ENCODE data around the gene PINLYP. TPM values are rescaled to one million over a fixed set of nuclear protein-coding genes. Genes with fewer than 3 reads are reported as not detected.

The PINLYP gene
- total RNA-seq, 4 donors from 2014 or later: 3.3 to 6.2 (median 4.9) TPM

GRCh38 chr19:43527860-43528622 lies 47.6 kb upstream of the PINLYP start:
- intact Hi-C loops (cut with DNase I): no loop called here
- Histone ChIP-seq H3K36me3 (no peaks in the 10 kb centered on the region), H3K27ac (replicated peaks in 1 of 4) (peak overlapping the region; percentile 86 to 94 (median 88)), H3K9me3 (no peaks in the 10 kb centered on the region), H3K4me3 (peak overlapping the region; percentile 68 to 97 (median 88)), H3K27me3 (no peaks in the 10 kb centered on the region), H3K4me1 (peaks cover 33 to 58% (median 48%) of the 10 kb centered on the region in 4 donors)
- no peak for DNase-seq (ENCODE audit: extremely low spot score)
- 31% methylated on average over 13 of the region's 13 CpGs for WGBS
- TF ChIP-seq EP300 (IDR thresholded peaks at IDR 0.05) (no peak), CTCF (IDR thresholded peaks at IDR 0.05) (no peak), POLR2AphosphoS5 (IDR thresholded peaks at IDR 0.05) (no peak), POLR2A (IDR thresholded peaks at IDR 0.05; ENCODE audit: low read depth) (no peak)

GRCh38 chr19:43532571-43532961 lies 43.0 kb upstream of the PINLYP start:
- Histone ChIP-seq H3K36me3 (peaks cover 0 to 8% (median under 1%) of the 10 kb centered on the region in 4 donors), H3K9me3 (no peaks in the 10 kb centered on the region), H3K4me3 (peak overlapping the region; percentile 51 to 75 (median 62)), H3K27ac (replicated peaks in 1 of 4) (peak overlapping the region; percentile 88 to 94 (median 92)), H3K27me3 (no peaks in the 10 kb centered on the region), H3K4me1 (peaks cover 26 to 49% (median 45%) of the 10 kb centered on the region in 4 donors)
- WGBS: 25% methylated on average over 4 of the region's 16 CpGs
- no peak for DNase-seq (ENCODE audit: extremely low spot score)
- intact Hi-C loops (cut with DNase I): no loop called here
- TF ChIP-seq CTCF (IDR thresholded peaks at IDR 0.05): no peak
- no peak for TF ChIP-seq POLR2A (IDR thresholded peaks at IDR 0.05; ENCODE audit: low read depth)
- TF ChIP-seq EP300 (IDR thresholded peaks at IDR 0.05): no peak
- TF ChIP-seq POLR2AphosphoS5 (IDR thresholded peaks at IDR 0.05): no peak

- H3K36me3 ChIP-seq: peaks cover 0 to 13% (median 5%) of the 10 kb centered on the region in 4 donors
These were observed 42.5 kb upstream of the PINLYP start, which contains the start of gene ZNF575 for GRCh38 chr19:43532962-43533545. Gene ZNF575, plus strand, starts transcription at chr19:43533188. Its CDS starts 1,235 bp downstream, at chr19:43534423.

More at GRCh38 chr19:43532962-43533545, 42.5 kb upstream of the PINLYP start, which contains the start of gene ZNF575:
- WGBS: 0% methylated on average over 11 of the region's 47 CpGs
- Histone ChIP-seq H3K4me3 (peak within 1 kb of the TSS; percentile 51 to 75 (median 62)), H3K27ac (replicated peaks in 1 of 4) (peak within 1 kb of the TSS; percentile 88 to 94 (median 92)), H3K4me1 (peaks cover 26 to 44% (median 40%) of the 10 kb centered on the region in 4 donors), H3K27me3 (no peaks in the 10 kb centered on the region), H3K9me3 (no peaks in the 10 kb centered on the region)
- DNase-seq (ENCODE audit: extremely low spot score): peak; percentile 96
- intact Hi-C loops (cut with DNase I): no loop called here
- no peak for TF ChIP-seq POLR2A (IDR thresholded peaks at IDR 0.05; ENCODE audit: low read depth)
- peak; percentile 72 to 85 for TF ChIP-seq POLR2AphosphoS5 (IDR thresholded peaks at IDR 0.05)
- peak in 1 of 3 experiments; percentile 15 for TF ChIP-seq CTCF (IDR thresholded peaks at IDR 0.05)
- no peak for TF ChIP-seq EP300 (IDR thresholded peaks at IDR 0.05)

Measured in esophagus muscularis mucosa (tissue), 4 donors.